OCI-LY3 (cell line): ENCODE measurements around the gene DNAJB1.
A peak's percentile ranks its signal among the peaks of the same experiment; 100 is the strongest.

Source experiments
- H2AFZ ChIP-seq: fragments of 200-600, 300-600 bp; shearing (Covaris generic); 2 replicates; pipeline ENCODE4 v1.6.0; 2014; ENCODE audit warnings: antibody characterized with exemption, low read depth, low read length
- H3K27ac ChIP-seq: fragments of 200-600, 300-600 bp; sonication (generic); 2 replicates; pipeline ENCODE4 v1.5.1; 2014; ENCODE audit warnings: mild to moderate bottlenecking, low read length, moderate library complexity, mixed read lengths
- H3K27me3 ChIP-seq: fragments of 200-600, 300-600 bp; sonication (generic); 2 replicates; pipeline ENCODE4 v1.6.1; 2014; ENCODE audit warnings: low read depth, low read length, mixed read lengths
- H3K36me3 ChIP-seq: fragments of 200-600, 300-600 bp; sonication (generic); replicated peaks from 2 replicates; pipeline ENCODE3; 2014; ENCODE audit warnings: low read depth, low read length, mixed read lengths
- H3K4me1 ChIP-seq: fragments of 300-600, 200-600 bp; sonication (generic); 2 replicates; pipeline ENCODE4 v1.6.1; 2014; ENCODE audit warnings: low read length, mixed read lengths
- H3K4me2 ChIP-seq: fragments of 200-600, 300-600 bp; sonication (generic); 2 replicates; pipeline ENCODE4 v1.6.1; 2014; ENCODE audit warnings: low read length, mixed read lengths
- H3K4me3 ChIP-seq: fragments of 300-600, 200-600 bp; sonication (generic); 2 replicates; pipeline ENCODE4 v1.5.1; 2014; ENCODE audit warnings: antibody characterized with exemption, mild to moderate bottlenecking, low read length, moderate library complexity
- H3K79me2 ChIP-seq: fragments of 300-600, 200-600 bp; shearing (Covaris generic); 2 replicates; pipeline ENCODE4 v1.6.1; 2014; ENCODE audit warnings: mild to moderate bottlenecking, low read length, mixed read lengths
- H3K9ac ChIP-seq: fragments of 300-600, 200-600 bp; shearing (Covaris generic); 2 replicates; pipeline ENCODE4 v1.6.0; 2014; ENCODE audit warnings: mild to moderate bottlenecking, low read length, moderate library complexity
- H3K9me3 ChIP-seq: fragments of 200-600, 300-600 bp; shearing (Covaris generic); 2 replicates; pipeline ENCODE4 v1.6.1; 2014; ENCODE audit warnings: low read length, mixed read lengths; ENCODE audit not compliant: insufficient read depth
- H4K20me1 ChIP-seq: fragments of 200-600, 300-600 bp; sonication (generic); 2 replicates; pipeline ENCODE4 v1.6.1; 2016; ENCODE audit warnings: low read length, mixed read lengths; ENCODE audit not compliant: insufficient read depth
- CTCF ChIP-seq: fragments of 200-600, 300-600 bp; sonication (generic); IDR thresholded peaks from 2 replicates; pipeline ENCODE4 v1.5.1; 2014; ENCODE audit warnings: antibody characterized with exemption, low read length, low read depth
- EZH2phosphoT487 ChIP-seq: fragments of 200-600 bp; shearing (Covaris generic); IDR thresholded peaks from 2 replicates; pipeline ENCODE4 v1.6.1; 2018; ENCODE audit warnings: antibody characterized with exemption, mixed run types, low read depth

DNAJB1 gene

GRCh38 chr19:14476673-14477401 is 41.4 kb downstream of the DNAJB1 start:
- TF ChIP-seq EZH2phosphoT487 = no peak
- no peak for TF ChIP-seq CTCF
- peaks cover 26% of the 10 kb centered on the region for H3K4me1 ChIP-seq
- no peaks in the 10 kb centered on the region for H3K79me2 ChIP-seq
- H3K9me3 ChIP-seq = no peaks in the 10 kb centered on the region
- H2AFZ ChIP-seq = no peak overlapping the region
- peak overlapping the region; percentile 49 for H3K4me2 ChIP-seq
- no peak overlapping the region for H3K27ac ChIP-seq
- no peaks in the 10 kb centered on the region for H3K27me3 ChIP-seq
- H3K4me3 ChIP-seq = peak overlapping the region; percentile 42
- H4K20me1 ChIP-seq = no peaks in the 10 kb centered on the region
- peaks cover 7% of the 10 kb centered on the region for H3K36me3 ChIP-seq
- no peak overlapping the region for H3K9ac ChIP-seq

- peak overlapping the region; percentile 49 for H3K4me2 ChIP-seq
- no peaks in the 10 kb centered on the region for H3K27me3 ChIP-seq
- peak overlapping the region; percentile 42 for H3K4me3 ChIP-seq
- H2AFZ ChIP-seq = no peak overlapping the region
- H3K27ac ChIP-seq = no peak overlapping the region
- H3K9me3 ChIP-seq = no peaks in the 10 kb centered on the region
- no peaks in the 10 kb centered on the region for H4K20me1 ChIP-seq
- H3K36me3 ChIP-seq = peaks cover 10% of the 10 kb centered on the region
- H3K79me2 ChIP-seq = no peaks in the 10 kb centered on the region
- TF ChIP-seq CTCF (no peak), EZH2phosphoT487 (no peak)
- H3K4me1 ChIP-seq = peaks cover 26% of the 10 kb centered on the region
- no peak overlapping the region for H3K9ac ChIP-seq
Observed at GRCh38 chr19:14476327-14476672, 41.9 kb downstream of the DNAJB1 start.

- Histone ChIP-seq H3K36me3 (peaks cover 12% of the 10 kb centered on the region), H3K9me3 (no peaks in the 10 kb centered on the region), H3K9ac (no peak within 1 kb of the TSS), H4K20me1 (no peaks in the 10 kb centered on the region), H3K27ac (no peak within 1 kb of the TSS), H2AFZ (0 out of 2 replicates have a peak within 1 kb of the TSS, but pooled peaks have one; percentile 40), H3K4me2 (peak within 1 kb of the TSS; percentile 49), H3K79me2 (no peaks in the 10 kb centered on the region), H3K4me3 (peak within 1 kb of the TSS; percentile 32), H3K27me3 (no peaks in the 10 kb centered on the region), H3K4me1 (peaks cover 22% of the 10 kb centered on the region)
- no peak for TF ChIP-seq EZH2phosphoT487
- peak; percentile 28 for TF ChIP-seq CTCF
Observed at GRCh38 chr19:14475251-14476073, 42.7 kb downstream of the DNAJB1 start, which contains the start of gene PTGER1. TSS of gene PTGER1 (minus strand) at chr19:14475354. CDS start at chr19:14474320, 1,034 bp downstream.

GRCh38 chr19:14474827-14475226 is 43.4 kb downstream of the DNAJB1 start:
- Histone ChIP-seq H3K79me2 (no peaks in the 10 kb centered on the region), H3K4me3 (peak overlapping the region; percentile 32), H3K27me3 (no peaks in the 10 kb centered on the region), H3K4me1 (peaks cover 17% of the 10 kb centered on the region), H3K36me3 (peaks cover 17% of the 10 kb centered on the region), H2AFZ (no peak overlapping the region), H3K9me3 (no peaks in the 10 kb centered on the region), H4K20me1 (0 out of 2 replicates have a peak, but pooled peaks cover 3% of the 10 kb centered on the region), H3K4me2 (peak overlapping the region; percentile 49), H3K27ac (no peak overlapping the region), H3K9ac (no peak overlapping the region)
- no peak for TF ChIP-seq CTCF
